Stomach (tissue), 4 donors: ENCODE data around the gene HSPB6.

Experiments used
- POLR2A ChIP-seq, 4 donors: fragments of 450-650 bp; IDR thresholded peaks; one replicate each; pipeline ENCODE4 v1.6.1; 2016; ENCODE audit warnings: antibody characterized with exemption in 4 of 4, control low read depth in 2 of 4, mild to moderate bottlenecking in 1 of 4, moderate library complexity in 1 of 4
- POLR2AphosphoS5 ChIP-seq, 3 donors: sonication (generic); formaldehyde crosslinking; IDR thresholded peaks; one replicate each; pipeline ENCODE4 v1.6.1; 2016; ENCODE audit warnings: antibody characterized with exemption in 3 of 3
- TF ChIP-seq, protein P1 (sequence below), 7 experiments: fragments of 450-650 bp in 4 of 7; fragments of 200-600 bp in 3 of 7; sonication (generic) in 3 of 7; IDR thresholded peaks; one replicate each; pipeline ENCODE4 v1.5.1; 2016 to 2019; ENCODE audit warnings: antibody characterized with exemption in 7 of 7, control low read depth in 2 of 7, mild to moderate bottlenecking in 1 of 7

DNA sequence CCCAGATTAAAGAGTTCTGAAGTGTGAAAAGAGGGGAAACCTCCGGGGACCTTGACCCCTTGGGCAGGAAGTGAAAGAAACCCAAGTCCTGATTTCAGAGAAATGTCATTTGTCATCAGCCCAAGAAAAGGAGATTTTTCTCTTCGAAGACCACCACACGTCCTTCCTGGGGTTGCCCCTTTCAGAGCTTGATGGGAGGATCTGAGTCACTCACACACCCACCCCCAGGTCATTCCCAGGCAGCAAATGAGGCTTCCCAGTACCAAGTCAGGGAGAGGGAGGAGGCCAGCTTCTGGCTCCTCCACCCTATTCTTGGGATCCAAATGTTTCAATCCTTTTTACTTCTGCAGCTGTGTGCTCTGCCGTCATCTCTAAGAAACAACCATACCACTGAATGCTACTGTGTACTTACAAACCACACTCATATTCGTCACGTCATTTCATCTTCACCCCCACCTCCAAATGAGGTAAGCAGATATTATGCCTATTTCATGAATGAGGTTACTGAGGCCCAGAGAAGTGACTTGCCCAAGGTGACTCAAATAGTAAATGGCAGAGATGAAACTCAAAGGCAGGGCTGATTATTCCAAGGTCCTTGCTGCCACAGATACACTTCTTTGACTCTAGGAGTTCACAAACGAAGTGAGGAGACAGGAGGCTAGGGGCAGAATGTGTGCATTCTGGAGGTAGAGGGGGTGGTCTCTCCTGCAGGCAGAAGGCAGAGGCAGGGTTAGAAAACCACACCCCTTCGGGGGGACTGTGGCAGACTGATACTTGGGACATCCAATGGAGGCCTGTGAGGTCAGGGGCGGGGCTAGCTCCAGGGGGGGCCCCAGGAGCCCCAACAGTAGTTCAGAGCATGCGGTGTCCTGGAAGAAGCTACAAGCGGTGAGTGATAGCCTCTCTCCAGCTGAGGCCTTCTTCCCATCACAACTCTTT lies 44.0 kb downstream of the HSPB6 start:
- TF ChIP-seq POLR2AphosphoS5 (IDR thresholded peaks at IDR 0.05) (no peak), POLR2A (IDR thresholded peaks at IDR 0.05) (no peak)
- TF ChIP-seq, protein P1, sequence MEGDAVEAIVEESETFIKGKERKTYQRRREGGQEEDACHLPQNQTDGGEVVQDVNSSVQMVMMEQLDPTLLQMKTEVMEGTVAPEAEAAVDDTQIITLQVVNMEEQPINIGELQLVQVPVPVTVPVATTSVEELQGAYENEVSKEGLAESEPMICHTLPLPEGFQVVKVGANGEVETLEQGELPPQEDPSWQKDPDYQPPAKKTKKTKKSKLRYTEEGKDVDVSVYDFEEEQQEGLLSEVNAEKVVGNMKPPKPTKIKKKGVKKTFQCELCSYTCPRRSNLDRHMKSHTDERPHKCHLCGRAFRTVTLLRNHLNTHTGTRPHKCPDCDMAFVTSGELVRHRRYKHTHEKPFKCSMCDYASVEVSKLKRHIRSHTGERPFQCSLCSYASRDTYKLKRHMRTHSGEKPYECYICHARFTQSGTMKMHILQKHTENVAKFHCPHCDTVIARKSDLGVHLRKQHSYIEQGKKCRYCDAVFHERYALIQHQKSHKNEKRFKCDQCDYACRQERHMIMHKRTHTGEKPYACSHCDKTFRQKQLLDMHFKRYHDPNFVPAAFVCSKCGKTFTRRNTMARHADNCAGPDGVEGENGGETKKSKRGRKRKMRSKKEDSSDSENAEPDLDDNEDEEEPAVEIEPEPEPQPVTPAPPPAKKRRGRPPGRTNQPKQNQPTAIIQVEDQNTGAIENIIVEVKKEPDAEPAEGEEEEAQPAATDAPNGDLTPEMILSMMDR (IDR thresholded peaks at IDR 0.05): no peak
